ENCODE results near the gene PARP9. TPM values are rescaled to one million over a fixed set of nuclear protein-coding genes. Genes with fewer than 3 reads are reported as not detected.
A peak's percentile ranks its signal among the peaks of the same experiment; 100 is the strongest.

The PARP9 gene
- total and polyA plus RNA-seq, 2 of the 13 experiments (the other 11 are each of a cell fraction or from before 2014, with no cell fraction given): 6.5 to 10.6 TPM

DNA sequence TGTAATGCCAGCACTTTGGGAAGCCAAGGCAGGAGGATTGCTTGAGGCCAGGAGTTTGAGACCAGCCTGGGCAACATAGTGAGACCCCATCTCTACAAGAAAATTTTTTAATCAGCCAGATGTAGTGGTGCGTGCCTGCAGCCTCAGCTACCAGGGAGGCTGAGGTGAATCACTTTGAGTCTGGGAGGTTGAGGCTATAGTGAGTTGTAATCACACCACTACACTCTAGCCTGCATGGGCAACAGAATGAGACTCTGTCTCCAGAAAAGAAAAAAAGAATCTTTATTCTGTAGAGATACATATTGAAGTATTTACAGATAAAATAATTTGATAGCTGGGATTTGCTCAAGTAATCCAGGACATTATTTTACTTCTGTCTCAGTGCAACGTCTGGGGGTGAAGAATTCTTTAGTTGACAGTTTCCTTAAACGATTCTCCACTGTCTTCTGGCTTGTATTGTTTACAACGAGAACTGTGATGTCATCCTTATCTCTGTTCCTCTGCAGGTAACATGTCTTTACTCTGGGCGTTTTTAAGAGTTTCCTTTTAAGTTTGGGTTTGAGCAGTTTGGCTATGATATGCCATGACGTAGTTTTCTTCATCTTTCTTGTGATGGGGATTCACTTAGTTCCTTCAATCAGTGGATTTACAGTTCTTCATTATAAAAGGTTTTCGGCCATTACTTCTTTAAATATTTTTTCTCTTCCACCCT lies 75.7 kb downstream of the PARP9 start:
- Histone ChIP-seq H3K79me2 (ENCODE audit: insufficient read depth, low read length) (peaks cover 9% of the 10 kb centered on the region), H3K4me1 (ENCODE audit: insufficient read depth, low read length) (no peaks in the 10 kb centered on the region), H3K4me3 (replicated peaks in 1 of 3; ENCODE audit: insufficient read depth in 1 of 3, low read depth in 2 of 3, low read length in 3 of 3) (no peak overlapping the region), H3K9ac (ENCODE audit: insufficient read depth, low read depth, low read length) (no peak overlapping the region), H3K27me3 (ENCODE audit: control insufficient read depth in 1 of 2, insufficient read depth in 2 of 2, low read length in 2 of 2) (no peaks in the 10 kb centered on the region), H2AFZ (ENCODE audit: low read length) (no peak overlapping the region), H3K9me3 (ENCODE audit: low read length) (no peaks in the 10 kb centered on the region), H3K4me2 (ENCODE audit: low read depth, low read length) (no peak overlapping the region), H4K20me1 (ENCODE audit: insufficient read depth, low read length) (no peaks in the 10 kb centered on the region; the same call in 1 of the 2 replicates), H3K36me3 (replicated peaks in 1 of 2; ENCODE audit: control insufficient read depth in 1 of 2, insufficient read depth in 2 of 2, low read length in 2 of 2) (peaks cover 1 to 30% of the 10 kb centered on the region in 2 experiments; a peak in 3 of 5 replicates), H3K27ac (ENCODE audit: extremely low read length, insufficient read depth, low read length) (no peak overlapping the region)
- no peak for FAIRE-seq
- DNase-seq (ENCODE audit: low spot score): no peak
- BruUV-seq (replicated peaks): TSS peak; percentile 12
- CTCF ChIA-PET (ENCODE audit: low intra/inter-chr PET ratio, low total read pairs): no interaction called here
- 92% methylated on average over 7 of the region's 7 CpGs for WGBS (ENCODE audit: low lambda C conversion rate)
- intact Hi-C loops (cut with micrococcal nuclease; ENCODE audit: unreplicated experiment) (no loop called here), in situ Hi-C loops (cut with HindIII; ENCODE audit: extremely low pct_ligation_motif_present, low pct_unique_long_range_greater_than_20kb) (no loop called here)
- TF ChIP-seq ZNF234 (CRISPR knock-in tag; conservative IDR thresholded peaks at IDR 0.05): no peak
- 0 out of 2 replicates have a peak, but pooled peaks have one; percentile 28 for TF ChIP-seq ZNF121 (CRISPR knock-in tag; IDR thresholded peaks at IDR 0.05)
- no peak for TF ChIP-seq ZNF383 (CRISPR knock-in tag; IDR thresholded peaks at IDR 0.05; ENCODE audit: borderline replicate concordance)
- no peak for TF ChIP-seq HMGA1 (CRISPR knock-in tag; conservative IDR thresholded peaks at IDR 0.05)
- TF ChIP-seq EED (CRISPR knock-in tag; IDR thresholded peaks at IDR 0.05): no peak
- TF ChIP-seq IRX3 (CRISPR knock-in tag; IDR thresholded peaks at IDR 0.05; ENCODE audit: borderline replicate concordance, low read depth): no peak
- TF ChIP-seq, protein P1, sequence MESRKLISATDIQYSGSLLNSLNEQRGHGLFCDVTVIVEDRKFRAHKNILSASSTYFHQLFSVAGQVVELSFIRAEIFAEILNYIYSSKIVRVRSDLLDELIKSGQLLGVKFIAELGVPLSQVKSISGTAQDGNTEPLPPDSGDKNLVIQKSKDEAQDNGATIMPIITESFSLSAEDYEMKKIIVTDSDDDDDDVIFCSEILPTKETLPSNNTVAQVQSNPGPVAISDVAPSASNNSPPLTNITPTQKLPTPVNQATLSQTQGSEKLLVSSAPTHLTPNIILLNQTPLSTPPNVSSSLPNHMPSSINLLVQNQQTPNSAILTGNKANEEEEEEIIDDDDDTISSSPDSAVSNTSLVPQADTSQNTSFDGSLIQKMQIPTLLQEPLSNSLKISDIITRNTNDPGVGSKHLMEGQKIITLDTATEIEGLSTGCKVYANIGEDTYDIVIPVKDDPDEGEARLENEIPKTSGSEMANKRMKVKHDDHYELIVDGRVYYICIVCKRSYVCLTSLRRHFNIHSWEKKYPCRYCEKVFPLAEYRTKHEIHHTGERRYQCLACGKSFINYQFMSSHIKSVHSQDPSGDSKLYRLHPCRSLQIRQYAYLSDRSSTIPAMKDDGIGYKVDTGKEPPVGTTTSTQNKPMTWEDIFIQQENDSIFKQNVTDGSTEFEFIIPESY (CRISPR knock-in tag; IDR thresholded peaks at IDR 0.05): no peak
- no peak for TF ChIP-seq EZH2 (conservative IDR thresholded peaks at IDR 0.05; ENCODE audit: low read depth, low read length)
- TF ChIP-seq ZNF329 (CRISPR knock-in tag; IDR thresholded peaks at IDR 0.05; ENCODE audit: low read depth): no peak
- TF ChIP-seq ZBTB38 (CRISPR knock-in tag; IDR thresholded peaks at IDR 0.05): no peak
- peak; percentile 25; the same call in 1 of the 2 replicates for TF ChIP-seq ATF7 (IDR thresholded peaks at IDR 0.05)
- no peak for TF ChIP-seq ATF7 (CRISPR knock-in tag; IDR thresholded peaks at IDR 0.05)
- no peak for ATAC-seq
- POLR2A ChIA-PET: no interaction called here
